Osteoblast (primary cell): Measurements from ENCODE around the gene NRG2. TPM values are rescaled to one million over a fixed set of nuclear protein-coding genes. Genes with fewer than 3 reads are reported as not detected.

Experiments used
- DNase-seq: peaks from one replicate; pipeline ENCODE4 v3.0.0; 2011; ENCODE audit warnings: low spot score, mixed read lengths; ENCODE audit not compliant: insufficient read length; ENCODE audit errors: missing footprints
- H2AFZ ChIP-seq: 2 replicates; pipeline ENCODE4 v1.6.0; 2011; ENCODE audit warnings: mild to moderate bottlenecking, low read length
- H3K27ac ChIP-seq: 2 replicates; pipeline ENCODE4 v1.5.1; 2011; ENCODE audit warnings: mild to moderate bottlenecking, low read depth, low read length, moderate library complexity
- H3K27me3 ChIP-seq: 2 replicates; pipeline ENCODE4 v1.6.0; 2012; ENCODE audit warnings: mild to moderate bottlenecking, control low read depth, inconsistent platforms, low read length, moderate library complexity; ENCODE audit not compliant: insufficient read depth
- H3K36me3 ChIP-seq: 2 replicates; pipeline ENCODE4 v1.5.1; 2011; ENCODE audit warnings: mild to moderate bottlenecking, low read length, control low read depth, moderate library complexity; ENCODE audit not compliant: insufficient read depth
- H3K4me1 ChIP-seq: 2 replicates; pipeline ENCODE4 v1.5.1; 2011; ENCODE audit warnings: mild to moderate bottlenecking, low read length, control low read depth, moderate library complexity; ENCODE audit not compliant: insufficient read depth
- H3K4me2 ChIP-seq: 2 replicates; pipeline ENCODE4 v1.6.0; 2011; ENCODE audit warnings: mild to moderate bottlenecking, low read length; ENCODE audit not compliant: insufficient read depth
- H3K4me3 ChIP-seq: fragments of 200-600 bp; sonication (generic); 3 replicates; pipeline ENCODE4 v1.5.1; 2012; ENCODE audit warnings: mild to moderate bottlenecking, low read length, inconsistent platforms; ENCODE audit not compliant: insufficient read depth
- H3K79me2 ChIP-seq: 2 replicates; pipeline ENCODE4 v1.6.0; 2012; ENCODE audit warnings: mild to moderate bottlenecking, low read length, control low read depth, inconsistent platforms; ENCODE audit not compliant: insufficient read depth
- H3K9me3 ChIP-seq: 2 replicates; pipeline ENCODE4 v1.5.1; 2011; ENCODE audit warnings: low read depth, low read length, control low read depth
- H4K20me1 ChIP-seq: 2 replicates; pipeline ENCODE4 v1.6.0; 2012; ENCODE audit warnings: mild to moderate bottlenecking, low read length, control low read depth; ENCODE audit not compliant: insufficient read depth
- total RNA-seq: library from RNA; depleted of rRNA; stranded (reverse); fragments of >200 nt; gene quantifications from 2 replicates; pipeline ENCODE4 v1.2.3, GENCODE V29; 2012
- TF ChIP-seq, protein P1 (sequence below): IDR thresholded peaks from 2 replicates; pipeline ENCODE4 v1.5.1; 2011; ENCODE audit warnings: mild to moderate bottlenecking, low read depth, low read length, moderate library complexity; ENCODE audit errors: extremely low read depth

Gene NRG2
- total RNA-seq, 1 donor = 0.72 TPM

DNA sequence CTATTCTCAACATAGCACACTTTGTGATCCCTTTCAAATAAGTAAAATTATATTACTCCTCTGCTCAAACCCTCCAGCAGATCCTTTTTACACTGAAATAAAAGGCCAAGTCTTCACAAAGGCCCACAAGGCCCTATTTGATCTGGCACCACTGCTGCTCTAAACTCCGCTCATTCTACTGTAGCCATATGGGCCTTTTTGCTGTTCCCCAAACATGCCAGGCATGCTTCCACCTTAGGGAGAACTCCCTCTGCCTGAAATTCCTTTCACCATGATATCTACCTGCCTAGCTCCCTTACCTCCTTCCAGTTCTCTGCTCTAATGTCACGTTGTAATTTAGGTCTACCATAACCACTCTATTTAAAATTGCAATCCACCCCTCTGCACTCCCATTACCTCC, 28.3 kb downstream of the NRG2 start:
- Histone ChIP-seq H3K27ac (no peak overlapping the region), H3K4me2 (no peak overlapping the region), H3K4me3 (no peak overlapping the region), H3K27me3 (peaks cover 56% of the 10 kb centered on the region), H4K20me1 (no peaks in the 10 kb centered on the region), H3K9me3 (no peaks in the 10 kb centered on the region), H3K4me1 (peaks cover 7% of the 10 kb centered on the region), H2AFZ (no peak overlapping the region), H3K79me2 (no peaks in the 10 kb centered on the region), H3K36me3 (no peaks in the 10 kb centered on the region)
- no peak for DNase-seq
- TF ChIP-seq, protein P1, sequence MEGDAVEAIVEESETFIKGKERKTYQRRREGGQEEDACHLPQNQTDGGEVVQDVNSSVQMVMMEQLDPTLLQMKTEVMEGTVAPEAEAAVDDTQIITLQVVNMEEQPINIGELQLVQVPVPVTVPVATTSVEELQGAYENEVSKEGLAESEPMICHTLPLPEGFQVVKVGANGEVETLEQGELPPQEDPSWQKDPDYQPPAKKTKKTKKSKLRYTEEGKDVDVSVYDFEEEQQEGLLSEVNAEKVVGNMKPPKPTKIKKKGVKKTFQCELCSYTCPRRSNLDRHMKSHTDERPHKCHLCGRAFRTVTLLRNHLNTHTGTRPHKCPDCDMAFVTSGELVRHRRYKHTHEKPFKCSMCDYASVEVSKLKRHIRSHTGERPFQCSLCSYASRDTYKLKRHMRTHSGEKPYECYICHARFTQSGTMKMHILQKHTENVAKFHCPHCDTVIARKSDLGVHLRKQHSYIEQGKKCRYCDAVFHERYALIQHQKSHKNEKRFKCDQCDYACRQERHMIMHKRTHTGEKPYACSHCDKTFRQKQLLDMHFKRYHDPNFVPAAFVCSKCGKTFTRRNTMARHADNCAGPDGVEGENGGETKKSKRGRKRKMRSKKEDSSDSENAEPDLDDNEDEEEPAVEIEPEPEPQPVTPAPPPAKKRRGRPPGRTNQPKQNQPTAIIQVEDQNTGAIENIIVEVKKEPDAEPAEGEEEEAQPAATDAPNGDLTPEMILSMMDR = no peak

DNA sequence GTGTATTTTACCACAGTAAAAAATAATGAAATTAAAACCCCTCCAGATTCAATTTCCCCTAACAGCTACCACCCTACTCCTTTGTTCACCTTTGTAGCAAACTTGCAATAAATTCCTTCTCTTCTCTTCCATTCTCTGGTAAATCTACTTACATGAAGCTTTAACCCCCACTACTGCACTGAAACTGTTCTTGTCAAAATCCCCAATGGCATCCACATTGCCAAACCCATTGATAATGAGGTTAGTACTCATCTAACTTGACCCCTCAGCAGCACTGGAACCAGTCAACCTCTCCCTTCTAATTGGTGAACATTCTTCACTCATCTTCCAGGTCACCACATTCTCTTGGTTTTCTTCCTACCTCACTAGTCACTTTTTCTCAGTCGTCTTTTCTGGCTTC, 29.6 kb downstream of the NRG2 start:
- H3K79me2 ChIP-seq = no peaks in the 10 kb centered on the region
- no peak overlapping the region for H2AFZ ChIP-seq
- no peaks in the 10 kb centered on the region for H3K36me3 ChIP-seq
- H3K27ac ChIP-seq = no peak overlapping the region
- no peak overlapping the region for H3K4me2 ChIP-seq
- H3K4me3 ChIP-seq = no peak overlapping the region
- TF ChIP-seq, protein P1 = no peak
- no peak for DNase-seq
- H3K9me3 ChIP-seq = no peaks in the 10 kb centered on the region
- no peaks in the 10 kb centered on the region for H4K20me1 ChIP-seq
- peaks cover 45% of the 10 kb centered on the region for H3K27me3 ChIP-seq
- peaks cover 7% of the 10 kb centered on the region for H3K4me1 ChIP-seq

DNA sequence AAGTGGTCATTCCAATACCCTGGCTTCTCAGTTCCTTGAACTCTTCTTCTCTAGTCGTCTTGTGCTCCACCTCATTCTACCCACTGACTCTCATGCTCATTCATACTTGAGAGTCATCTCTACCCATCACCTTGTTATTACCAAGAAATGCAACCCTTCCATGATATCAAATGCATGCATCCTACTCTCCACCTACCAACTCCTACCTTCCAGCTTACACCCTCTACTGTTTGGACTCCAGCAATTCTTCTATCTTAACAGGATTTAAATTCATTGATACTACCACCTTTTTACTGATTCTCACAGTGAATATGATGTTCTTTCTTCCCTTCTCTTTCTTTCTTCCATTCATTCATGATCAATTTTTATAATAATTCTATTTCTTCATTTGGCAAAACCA, 30.7 kb downstream of the NRG2 start:
- Histone ChIP-seq H3K4me3 (no peak overlapping the region), H3K79me2 (no peaks in the 10 kb centered on the region), H3K9me3 (no peaks in the 10 kb centered on the region), H3K27ac (no peak overlapping the region), H3K4me2 (no peak overlapping the region), H4K20me1 (no peaks in the 10 kb centered on the region), H3K27me3 (peaks cover 42% of the 10 kb centered on the region), H3K36me3 (no peaks in the 10 kb centered on the region), H3K4me1 (peaks cover 7% of the 10 kb centered on the region), H2AFZ (no peak overlapping the region)
- no peak for DNase-seq
- TF ChIP-seq, protein P1 = no peak

- H2AFZ ChIP-seq = no peak overlapping the region
- no peak for DNase-seq
These were observed 31.7 kb downstream of the NRG2 start for GRCh38 chr5:140011297-140011802.

More at GRCh38 chr5:140011297-140011802, 31.7 kb downstream of the NRG2 start:
- no peak overlapping the region for H3K4me2 ChIP-seq
- H3K9me3 ChIP-seq = no peaks in the 10 kb centered on the region
- no peaks in the 10 kb centered on the region for H3K79me2 ChIP-seq
- no peaks in the 10 kb centered on the region for H3K36me3 ChIP-seq
- H3K27me3 ChIP-seq = peaks cover 42% of the 10 kb centered on the region
- peaks cover 7% of the 10 kb centered on the region for H3K4me1 ChIP-seq
- no peaks in the 10 kb centered on the region for H4K20me1 ChIP-seq
- no peak overlapping the region for H3K4me3 ChIP-seq
- TF ChIP-seq, protein P1 = no peak
- no peak overlapping the region for H3K27ac ChIP-seq
